NCI-H446 treated with DMSO at 0.1 percent for 48 hours (cell line): ENCODE results near the gene WDR62.

Source experiments
- DNase-seq: peaks from one replicate; lab custom pipeline; 2025; lab: John Stamatoyannopoulos, UW

WDR62 gene

DNA sequence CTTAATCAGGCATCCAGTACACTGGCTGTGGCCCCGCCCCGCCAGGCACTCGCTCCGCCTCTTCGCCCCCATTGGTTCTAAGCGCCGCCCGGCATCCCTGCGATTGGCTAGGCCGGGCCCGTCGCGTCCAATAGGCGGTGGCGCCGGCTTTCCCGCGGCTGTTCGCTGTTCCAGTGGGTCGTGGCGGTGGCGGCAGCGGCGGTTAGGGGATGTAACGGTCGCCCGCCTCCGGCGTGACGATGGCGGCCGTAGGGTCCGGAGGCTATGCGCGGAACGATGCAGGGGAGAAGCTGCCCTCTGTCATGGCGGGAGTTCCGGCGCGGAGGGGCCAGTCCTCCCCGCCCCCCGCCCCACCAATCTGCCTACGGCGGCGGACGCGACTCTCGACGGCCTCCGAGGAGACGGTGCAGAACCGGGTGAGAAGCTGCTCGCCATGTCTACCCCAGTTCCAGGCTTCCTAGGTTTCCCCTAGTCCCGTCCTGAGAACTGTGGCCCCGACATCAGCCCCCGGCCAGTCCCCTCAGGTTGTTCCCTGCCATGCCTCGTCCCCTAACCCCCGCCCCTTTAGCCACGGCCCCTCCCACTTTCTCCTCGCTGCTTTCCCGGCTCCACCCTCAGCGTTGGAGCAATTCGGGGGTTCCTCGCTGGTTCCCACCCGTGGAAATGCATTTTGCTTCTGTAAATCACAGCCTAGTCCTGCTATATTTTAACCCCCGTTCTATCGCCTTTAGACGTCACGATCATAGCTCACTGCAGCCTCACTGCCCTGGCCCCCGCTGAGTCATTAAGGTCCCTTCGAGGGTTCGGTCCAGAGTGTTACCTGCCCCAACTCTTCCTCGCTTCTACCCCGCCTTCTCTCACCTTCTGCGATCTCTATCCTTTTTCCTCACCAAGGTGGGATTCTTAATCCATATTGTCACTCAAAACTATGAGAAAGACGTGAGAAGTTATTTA, at the start of gene WDR62:
TSS of gene WDR62 (plus strand) at position 165 of the 954 bp plus-strand sequence. CDS start at position 240, 75 bp downstream.
- peak; percentile 95 for DNase-seq

DNA sequence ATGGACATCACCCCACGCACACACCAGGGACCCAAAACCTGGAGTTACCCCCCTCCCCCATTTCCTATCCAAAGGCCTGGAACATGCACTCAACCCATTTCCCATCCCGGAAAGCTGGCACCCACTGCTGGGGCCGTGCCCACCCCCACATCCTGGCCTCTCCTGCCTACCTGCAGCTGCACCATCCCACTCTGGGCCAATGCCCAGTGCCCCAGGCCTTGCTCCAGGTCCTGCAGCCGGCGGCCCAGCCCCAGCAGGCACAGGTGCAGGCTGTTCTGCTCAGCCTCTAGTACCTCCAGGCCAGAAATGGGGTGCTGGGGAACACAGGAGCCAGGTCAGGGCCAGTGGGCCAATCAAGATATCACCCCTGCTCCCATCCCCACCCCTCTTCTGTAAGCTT, 47.7 kb upstream of the WDR62 start:
- no peak for DNase-seq

DNA sequence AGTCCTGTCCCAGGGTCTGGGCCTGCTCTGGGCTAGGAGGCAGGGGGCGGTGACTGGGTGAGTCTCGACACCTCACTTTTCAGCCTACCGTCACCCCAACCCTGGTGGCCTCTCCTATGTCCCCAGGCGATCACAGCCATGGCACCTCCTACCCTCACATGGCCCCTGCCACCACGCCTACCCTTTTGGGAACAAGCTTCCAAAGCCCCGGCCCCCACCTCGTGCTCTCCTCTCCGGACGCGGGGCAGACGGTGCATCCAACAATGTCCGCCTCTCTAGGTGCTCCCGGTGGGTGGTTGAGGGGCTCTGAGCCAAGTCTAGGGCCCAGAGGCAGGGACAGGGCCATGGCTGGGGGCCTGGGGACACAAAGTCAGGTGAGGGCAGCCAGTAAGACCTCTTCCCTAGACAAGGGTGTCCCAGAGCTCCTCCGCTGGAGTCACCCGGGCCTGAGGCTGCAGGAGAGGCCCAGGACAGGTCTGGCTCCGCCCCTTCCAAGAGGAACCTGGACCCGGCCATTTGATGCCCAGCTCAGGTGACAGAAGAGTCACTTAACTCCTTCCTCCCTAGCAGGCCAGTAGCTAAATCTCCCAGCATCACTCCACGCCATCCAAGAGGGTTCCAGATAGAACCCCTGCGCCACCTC, 46.2 kb upstream of the WDR62 start, which contains the start of gene SYNE4:
TSS of gene SYNE4 (minus strand) at position 478 of the 643 bp plus-strand sequence. CDS start at position 346, 132 bp downstream.
- DNase-seq, result no peak

DNA sequence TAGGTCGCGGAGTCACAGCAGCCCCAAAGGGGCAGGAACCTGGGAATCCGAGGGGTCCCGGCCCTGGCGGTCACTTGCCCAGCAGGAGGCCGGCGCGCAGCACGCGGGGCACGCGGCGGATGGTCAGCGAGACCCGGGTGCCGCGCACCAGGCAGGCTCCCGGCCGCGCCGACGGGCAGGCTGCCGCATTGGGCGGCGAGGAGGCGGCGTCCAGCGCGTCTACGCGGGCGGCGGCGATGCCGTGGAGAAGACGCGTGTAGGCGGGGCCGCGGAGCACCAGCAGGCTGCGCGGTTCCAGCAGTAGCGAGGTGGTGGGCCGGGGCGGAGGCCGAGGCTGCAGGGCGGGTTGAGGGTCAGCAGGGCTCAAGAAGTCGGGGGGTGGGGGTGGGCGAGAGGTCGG, 45.5 kb upstream of the WDR62 start:
- DNase-seq, result no peak

DNA sequence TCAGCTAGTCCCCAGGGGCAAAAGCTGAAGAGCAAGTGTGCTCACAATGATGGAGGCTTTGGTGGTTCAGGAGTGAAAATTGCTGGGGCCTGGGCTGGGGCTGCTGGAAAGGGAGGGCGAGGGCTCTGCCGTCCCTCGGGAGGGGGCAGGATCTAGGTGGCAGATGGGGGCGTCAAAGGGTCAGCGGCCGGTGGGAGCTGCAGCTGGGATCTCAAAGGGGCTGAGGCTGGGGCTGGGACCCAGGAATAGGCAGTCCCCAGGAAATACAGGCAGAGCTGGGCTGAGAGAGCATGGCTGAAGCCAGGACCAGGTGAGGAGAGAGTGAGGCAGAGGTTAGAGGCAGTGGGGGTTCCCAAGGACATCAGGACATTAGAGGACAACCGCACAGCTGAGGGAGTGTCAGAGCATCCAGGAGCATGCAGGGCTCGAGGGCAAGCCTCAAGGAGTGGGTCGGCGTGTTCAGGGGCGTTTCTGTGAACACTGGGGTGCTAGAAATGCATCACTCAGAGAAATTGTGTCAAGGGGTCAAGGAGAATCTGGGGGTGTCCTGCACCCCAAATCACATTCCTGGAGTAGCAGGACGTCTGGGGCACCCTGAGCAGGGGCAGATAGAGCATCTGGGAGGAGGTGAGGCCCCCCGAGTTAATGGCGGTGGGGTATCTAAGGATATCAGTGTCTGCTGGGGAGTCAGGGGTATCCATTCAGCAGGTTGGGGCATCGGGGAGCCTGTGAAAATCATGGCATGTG, 44.9 kb upstream of the WDR62 start:
- no peak for DNase-seq

DNA sequence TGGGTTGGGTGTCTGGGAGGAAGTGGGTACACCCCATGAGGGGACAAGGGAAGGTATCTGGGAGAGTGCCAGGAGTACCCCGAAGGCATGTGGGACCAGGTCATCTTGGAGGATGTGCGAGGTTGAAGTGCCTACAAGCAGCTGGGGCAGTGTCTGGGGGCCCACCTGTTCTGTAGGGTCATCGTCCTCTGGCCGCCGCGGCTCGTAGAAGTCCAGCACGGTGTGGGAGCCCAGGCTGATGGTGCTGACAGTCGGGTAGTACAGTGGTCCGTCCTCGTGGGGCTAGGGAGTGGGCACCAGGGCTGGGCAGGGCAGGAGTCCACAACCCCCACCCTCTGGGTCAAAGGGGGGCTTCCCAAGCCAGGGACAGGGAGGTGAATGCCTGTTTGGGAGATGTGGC, 44.3 kb upstream of the WDR62 start:
- DNase-seq, result no peak

DNA sequence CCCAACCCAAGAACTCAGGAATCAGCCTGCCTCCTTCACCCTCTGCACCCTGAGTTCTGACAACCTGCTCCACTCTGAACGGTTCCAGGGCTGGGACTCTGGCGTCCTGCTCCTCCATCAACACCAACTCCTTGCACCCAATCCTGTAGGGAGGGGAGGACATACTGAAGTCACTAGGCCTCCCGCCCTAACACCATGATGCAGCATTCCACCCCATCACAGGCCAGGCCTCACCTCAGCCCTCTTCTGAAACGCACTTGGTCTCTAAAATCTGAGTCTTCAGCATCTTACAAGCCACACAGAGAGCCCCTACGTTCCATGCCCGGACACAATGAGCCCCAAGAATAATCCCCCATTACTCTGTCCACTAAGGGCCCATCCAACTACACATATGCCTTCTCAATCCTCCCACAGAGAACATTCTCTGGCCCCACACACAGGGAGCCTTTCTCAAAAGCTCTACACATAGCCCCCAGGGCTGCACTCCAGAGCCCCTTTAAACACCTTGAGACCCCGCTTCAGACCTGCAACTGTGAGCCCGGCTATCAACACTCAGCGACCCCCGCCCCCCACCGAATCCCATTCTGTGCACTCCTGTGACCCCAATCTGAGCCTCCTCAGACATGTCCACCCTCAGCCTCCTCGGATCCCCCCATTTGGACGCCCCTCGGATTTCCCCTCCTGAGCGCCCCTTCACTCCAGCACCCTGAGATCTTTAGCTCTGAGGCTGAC, 41.3 kb upstream of the WDR62 start:
- DNase-seq, result no peak

DNA sequence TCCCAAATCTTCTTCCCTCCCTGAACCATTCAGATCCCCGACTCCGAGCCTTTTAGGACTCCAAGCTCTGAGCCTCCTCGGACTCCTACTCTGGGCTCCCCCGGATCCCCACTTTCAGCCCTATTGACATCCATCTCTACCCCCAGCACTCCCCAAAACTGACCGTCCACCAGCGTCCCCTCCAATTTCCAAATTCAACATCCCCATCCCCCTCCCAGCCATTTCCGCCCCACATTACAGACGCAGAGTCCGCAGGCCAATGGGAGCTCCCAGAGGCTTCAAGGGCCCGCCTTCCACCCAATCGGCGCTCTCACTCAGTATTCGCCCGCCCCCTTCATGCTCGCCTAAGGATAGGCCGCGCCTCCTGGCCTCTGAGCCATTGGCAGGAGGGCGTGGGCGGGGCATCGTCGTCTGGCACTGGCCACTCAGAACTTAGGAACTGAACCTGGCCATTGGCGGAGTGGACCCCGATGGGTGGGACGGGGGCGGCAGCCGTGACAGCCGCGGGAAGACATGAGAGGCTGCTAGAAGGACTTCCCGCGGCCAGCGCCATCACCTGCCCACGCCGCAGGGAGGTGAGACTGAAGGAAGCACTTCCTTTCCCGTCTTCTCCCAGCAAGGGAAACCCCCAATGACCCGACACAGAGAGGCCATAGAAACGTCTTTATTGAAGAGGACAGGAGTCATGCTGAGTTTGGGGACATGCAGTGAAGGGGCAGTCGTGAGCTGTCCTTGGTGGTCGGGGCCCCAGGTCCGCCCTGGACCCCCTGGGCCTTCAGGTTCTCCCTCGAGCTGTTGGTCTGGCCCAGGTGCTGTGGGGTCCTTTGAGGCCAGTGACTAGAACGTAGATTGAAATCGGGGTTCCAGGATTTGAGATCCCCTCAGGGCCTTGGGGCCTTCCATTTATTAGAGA, 40.4 kb upstream of the WDR62 start, which contains the start of gene ALKBH6:
TSS of gene ALKBH6 (minus strand) at position 202 of the 913 bp plus-strand sequence. CDS start 816 bp downstream, outside the sequence.
- DNase-seq, result peak; percentile 98

DNA sequence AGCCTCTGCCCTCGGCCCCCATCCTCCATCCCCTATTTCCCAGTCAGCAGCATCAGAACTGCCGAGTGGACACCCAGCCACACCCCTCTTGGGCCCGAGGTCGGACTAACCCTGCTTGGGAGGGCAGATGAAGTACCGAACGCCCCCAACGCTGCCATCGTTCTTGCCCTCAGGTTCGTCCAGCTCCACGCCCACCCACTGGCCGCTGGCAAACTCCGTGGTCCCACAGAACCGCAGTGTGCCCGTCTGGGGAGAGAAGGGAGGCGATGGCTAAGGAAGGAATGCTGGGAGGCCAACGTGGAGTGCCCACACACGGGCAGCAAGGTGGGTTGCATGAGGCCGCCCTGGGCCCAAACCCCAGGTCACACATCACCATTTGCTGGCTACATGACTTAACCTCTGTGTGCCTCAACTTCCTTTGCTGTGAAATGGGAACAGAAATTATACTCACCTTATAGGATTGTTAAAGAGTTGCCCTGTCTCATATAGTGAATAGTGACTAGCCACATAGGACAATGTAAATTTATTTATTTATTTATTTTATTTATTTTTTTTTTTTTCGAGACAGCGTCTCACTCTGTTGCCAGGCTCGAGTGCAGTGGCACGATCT, 35.5 kb upstream of the WDR62 start:
- DNase-seq, result no peak

DNA sequence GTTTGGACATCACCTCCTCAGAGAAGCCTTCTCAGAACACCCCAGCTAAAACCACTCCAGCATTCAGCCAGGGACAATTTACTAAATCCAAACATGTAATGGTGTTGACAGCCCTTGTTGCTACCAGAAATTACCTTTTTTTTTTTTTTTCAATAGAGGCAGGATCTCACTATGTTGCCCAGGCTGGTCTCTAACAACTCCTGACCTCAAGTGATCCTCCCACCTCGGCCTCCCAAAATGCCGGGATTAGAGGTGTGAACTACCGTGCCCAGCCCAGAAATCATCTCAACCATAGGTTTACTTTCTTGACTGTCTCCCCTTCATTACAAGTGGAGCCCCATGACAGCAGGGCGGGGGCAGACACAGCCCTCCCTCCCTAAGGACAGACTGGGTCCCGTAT, 31.3 kb upstream of the WDR62 start:
- no peak for DNase-seq

DNA sequence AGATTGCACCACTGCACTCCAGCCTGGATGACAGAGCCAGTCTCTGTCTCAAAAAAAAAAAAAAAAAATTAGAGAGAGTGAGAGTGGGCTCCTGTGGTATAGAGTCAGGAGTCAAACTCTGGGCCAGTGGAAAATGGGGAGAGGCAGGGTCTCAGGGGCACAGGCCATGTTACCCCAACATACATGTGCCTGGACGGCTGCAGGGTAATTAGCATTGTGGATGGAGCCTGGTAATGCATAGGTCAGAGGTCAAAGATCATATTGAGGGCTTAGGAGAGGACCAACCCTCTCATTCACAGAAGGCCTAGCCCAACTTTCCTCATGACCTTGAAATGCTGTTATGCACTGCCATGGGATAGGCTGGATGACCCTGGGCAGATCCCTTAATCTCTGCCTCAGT, 29.2 kb upstream of the WDR62 start:
- DNase-seq, result no peak

DNA sequence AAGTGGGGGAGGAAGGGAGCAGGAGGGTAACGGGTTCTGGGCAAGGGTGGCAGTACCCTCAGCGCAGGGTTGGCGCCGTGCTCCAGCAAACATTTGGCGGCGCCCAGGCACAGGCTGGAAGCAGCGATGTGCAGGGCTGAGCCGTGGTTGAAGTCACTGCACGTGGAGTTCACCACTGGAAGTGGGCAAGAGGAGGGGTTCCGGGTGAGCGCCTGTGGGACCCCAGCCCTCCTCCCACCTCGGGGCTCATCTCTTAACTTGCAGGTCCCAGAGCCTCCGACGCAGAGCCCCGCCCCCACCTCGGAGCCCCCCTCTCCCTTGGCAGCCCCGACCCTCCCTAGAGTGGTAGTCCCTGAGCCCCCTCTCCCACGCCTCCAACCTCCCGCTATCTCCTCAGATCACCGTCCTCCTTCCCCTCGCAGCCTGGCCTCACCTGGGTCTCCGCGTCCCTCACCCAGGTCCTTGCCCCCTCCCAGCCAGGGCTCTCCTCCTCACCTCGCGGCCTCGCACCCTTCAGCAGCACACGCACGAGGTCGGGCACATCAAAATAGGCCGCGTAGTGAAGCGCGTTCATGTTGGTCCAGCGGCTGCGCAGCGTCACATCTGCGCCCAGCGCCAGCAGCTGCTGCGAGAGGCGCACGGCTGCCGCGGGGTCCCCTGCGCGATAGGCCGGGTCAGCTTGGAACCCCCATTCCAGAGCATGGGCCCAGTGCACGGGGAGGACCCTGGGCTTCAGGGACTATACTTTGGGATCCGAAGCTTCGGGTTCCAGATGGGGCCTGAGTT, 28.4 kb upstream of the WDR62 start:
- DNase-seq, result no peak

DNA sequence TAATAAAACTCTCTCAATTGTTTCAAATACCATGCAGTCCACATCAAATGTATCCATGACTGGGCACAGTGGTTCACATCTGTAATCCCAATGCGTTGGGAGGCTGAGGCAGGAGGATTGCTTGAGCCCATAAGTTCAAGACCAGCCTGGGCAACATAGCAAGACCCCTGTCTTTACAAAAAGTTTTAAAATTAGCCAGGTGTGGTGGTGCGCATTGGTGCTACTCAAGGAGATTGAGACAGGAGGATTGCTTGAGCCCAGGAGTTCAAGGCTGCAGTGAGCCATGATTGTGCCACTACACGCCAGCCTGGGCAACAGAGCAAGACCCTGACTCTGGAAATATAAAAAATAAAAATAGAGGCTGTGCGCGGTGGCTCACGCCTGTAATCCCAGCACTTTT, 27.0 kb upstream of the WDR62 start:
- DNase-seq, result no peak

DNA sequence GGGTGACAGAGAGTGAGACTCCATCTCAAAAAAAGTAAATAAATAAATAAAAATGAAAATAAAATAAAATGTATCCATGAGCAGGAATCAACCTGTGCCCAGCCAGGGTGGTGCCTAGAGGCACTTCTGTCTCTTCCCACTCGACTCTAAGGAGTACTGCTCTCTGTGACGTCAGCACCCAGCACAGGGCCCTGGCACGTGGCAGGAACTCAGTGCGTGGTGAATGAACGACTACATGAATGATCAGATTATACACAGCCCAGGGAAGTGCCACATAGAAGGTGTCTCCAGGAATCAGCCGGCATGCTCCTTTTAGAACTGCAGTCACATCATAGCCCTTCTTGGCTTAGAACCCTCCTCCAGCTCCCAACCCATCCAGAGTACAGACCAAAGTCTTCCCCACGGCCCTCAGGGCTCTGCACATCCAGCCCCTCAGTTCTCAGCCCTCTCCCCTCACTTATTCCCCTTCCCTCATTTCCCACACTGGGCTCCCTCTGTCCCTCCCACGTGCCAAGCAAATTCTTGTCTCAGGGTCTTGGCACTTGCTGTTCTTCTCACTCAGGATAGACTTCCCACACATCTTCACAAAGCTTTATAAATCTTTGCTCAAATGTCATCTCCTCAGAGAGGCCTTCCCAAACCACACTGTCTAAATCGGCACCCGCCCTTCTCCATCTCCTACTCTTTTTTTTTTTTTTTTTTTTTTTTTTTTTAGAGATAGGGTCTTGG, 26.2 kb upstream of the WDR62 start:
- no peak for DNase-seq

DNA sequence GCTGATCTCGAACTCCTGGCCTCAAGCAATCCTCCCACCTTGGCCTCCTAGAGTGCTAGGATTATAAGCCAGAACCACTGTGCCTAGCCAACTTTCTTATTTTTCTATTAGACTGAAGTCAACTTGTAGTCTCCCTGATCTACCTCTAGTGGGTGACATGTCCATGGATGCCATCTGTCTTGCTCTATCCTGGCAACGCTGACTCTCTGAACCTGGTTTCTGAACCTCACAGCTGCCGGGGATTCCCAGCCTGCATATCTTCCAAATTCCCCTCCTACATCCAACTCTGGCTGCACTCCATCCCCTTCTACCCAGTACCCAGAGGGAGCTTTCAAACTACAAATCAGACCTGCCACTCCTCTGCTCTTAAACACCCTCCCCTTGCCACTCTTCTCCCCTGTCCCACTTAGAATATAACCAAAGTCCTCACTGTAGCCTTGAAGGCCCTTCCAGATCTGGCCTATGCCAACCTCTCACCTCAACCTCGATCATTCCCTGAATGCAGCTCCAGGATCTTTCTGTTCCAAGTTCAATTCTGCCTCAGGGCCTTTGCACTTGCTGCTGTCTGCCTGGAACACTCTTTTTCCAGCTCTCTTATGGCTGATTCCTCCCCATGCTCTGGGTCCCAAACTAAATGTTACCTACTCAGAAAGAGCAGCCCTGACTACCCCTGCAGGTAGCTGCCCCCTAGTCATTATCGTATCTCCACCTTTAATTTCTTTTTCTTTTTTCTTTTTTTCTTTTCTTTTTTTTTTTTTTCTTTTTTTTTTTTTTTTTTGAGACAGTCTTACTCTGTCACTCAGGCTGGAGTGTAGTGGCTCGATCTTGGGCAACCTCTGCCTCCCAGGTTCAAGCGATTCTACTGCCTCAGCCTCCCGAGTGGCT, 24.2 kb upstream of the WDR62 start:
- peak; percentile 1 for DNase-seq

DNA sequence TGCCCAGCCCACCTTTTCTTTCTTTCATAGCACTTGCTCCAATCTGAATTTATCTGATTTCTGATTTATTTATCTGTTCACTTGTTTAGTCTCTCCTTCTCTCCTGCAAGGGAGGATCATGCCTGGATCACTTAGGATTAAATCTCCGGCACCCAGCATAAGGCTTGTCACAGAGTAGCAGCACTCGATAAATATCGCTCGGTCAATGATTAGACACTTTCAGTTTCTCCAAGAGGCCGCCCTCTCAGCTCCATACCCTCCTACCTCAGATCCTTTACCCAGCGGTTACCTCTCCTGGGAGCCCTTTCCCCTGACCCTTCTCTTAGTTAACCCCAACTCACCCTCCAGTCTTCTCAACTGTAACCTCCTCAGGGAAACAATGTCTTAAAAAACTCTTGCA, 23.4 kb upstream of the WDR62 start:
- DNase-seq, result no peak

DNA sequence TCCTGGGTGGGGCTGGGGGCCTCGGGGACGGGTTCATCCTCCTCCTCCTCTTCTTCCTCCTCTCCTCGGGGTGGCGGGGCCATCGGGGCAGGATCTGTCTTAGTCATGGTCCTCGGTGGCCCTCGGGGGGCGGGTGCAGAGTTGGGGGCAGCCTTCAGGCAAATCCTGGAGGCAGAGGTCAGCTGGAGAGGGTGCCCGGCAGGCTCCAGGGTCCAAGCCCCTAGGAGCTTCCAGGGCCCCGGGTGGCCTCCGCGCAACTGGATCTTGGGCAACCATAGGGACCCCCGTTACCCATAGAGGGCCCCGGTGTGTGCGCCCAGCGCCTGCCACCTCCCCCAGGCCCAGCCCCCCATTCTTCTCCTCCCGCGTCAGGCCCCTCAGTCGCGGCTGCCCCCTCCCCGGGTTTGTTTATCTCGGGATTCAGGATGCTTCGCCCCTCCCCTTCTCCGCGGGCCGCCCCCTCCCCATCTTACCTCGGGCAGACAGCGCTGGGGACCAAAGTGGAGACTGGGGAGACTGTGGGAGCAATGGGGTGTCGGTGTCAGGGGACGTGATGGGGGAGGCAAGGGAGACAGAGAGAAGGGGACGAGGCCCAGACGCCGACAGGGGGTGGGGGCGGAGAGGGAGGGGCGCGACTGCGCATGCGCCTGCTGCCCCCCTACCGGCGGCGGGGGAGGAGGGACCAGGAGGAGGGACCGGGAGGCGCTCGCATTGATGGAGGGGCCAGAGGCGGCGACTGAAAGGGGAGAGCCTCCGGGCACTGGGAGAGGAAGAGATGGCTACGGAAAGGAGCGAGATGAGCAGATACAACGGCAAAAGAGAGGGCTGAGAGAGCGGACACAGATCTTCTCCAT, 22.2 kb upstream of the WDR62 start, which contains the start of gene CLIP3:
TSS of gene CLIP3 (minus strand) at position 623 of the 854 bp plus-strand sequence. CDS start at position 107, 516 bp downstream.
- no peak for DNase-seq
